ENCODE measurements around the gene SLX9.

GRCh38 chr21:44957901-44958451, 18.1 kb downstream of the SLX9 start:
- TF ChIP-seq CTCF (IDR thresholded peaks at IDR 0.05) (no peak), EZH2 (IDR thresholded peaks at IDR 0.05; ENCODE audit: borderline replicate concordance, insufficient read depth, low read depth, low read length, poor library complexity, severe bottlenecking) (no peak)
